ENCODE data around the gene ITPR3. TPM values are rescaled to one million over a fixed set of nuclear protein-coding genes. Genes with fewer than 3 reads are reported as not detected.

Gene ITPR3
- polyA plus RNA-seq, 1 donor (not counting 4 experiments of a cell fraction or from before 2014, with no cell fraction given) = 43.3 TPM

DNA sequence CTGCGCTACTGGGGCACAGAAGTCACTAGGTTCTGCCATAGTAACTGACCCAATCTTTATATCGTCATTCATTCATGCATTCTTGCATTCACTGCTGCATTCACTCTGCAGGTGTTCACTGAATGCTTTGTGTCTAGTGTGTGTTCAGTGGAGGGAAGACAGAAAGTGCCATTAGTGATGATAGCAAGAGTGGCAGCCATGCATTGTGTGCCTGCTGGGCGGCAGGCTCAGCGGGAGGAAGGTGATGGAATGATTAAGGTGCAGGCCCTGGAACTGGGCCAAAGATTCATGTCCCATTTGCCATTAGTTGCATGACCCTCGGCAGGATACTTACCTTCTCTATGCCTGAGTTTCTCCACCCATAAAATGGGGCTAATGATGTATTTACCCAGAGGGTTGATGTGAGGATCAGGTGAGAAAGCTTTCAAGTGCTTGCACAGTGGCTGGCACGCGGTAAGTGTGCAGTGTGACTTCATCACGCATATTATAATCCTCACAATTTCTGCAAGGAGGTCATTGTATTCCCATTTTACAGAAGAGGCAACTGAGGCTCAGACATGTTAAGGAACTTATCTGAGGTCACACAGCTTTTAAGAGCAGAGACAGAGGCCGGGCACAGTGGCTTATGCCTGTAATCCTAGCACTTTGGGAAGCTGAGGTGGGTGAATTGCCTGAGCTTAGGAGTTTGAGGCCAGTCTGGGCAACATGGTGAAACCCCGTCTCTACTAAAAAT lies 40.1 kb downstream of the ITPR3 start:
- Histone ChIP-seq H3K4me3 (ENCODE audit: control insufficient read depth in 2 of 3, extremely low read depth in 1 of 3, insufficient read depth in 2 of 3, low read depth in 1 of 3, low read length in 3 of 3) (no peak overlapping the region), H3K4me1 (ENCODE audit: control insufficient read depth, extremely low read depth, insufficient read depth, low read length) (no peaks in the 10 kb centered on the region), H3K9ac (ENCODE audit: control insufficient read depth, extremely low read depth, insufficient read depth, low read length) (no peak overlapping the region), H4K20me1 (ENCODE audit: control insufficient read depth, extremely low read depth, insufficient read depth, low read length) (peaks cover 4% of the 10 kb centered on the region), H3K27ac (ENCODE audit: control insufficient read depth, insufficient read depth, low read length) (no peak overlapping the region), H2AFZ (ENCODE audit: control insufficient read depth, low read length) (no peak overlapping the region), H3K4me2 (ENCODE audit: control insufficient read depth, extremely low read depth, insufficient read depth, low read depth, low read length) (no peak overlapping the region), H3K9me3 (ENCODE audit: control insufficient read depth, low read depth, low read length) (no peaks in the 10 kb centered on the region), H3K79me2 (ENCODE audit: control insufficient read depth, insufficient read depth, low read length) (peaks cover 4% of the 10 kb centered on the region), H3K27me3 (ENCODE audit: control insufficient read depth, extremely low read depth, insufficient read depth, low read length) (no peaks in the 10 kb centered on the region), H3K36me3 (ENCODE audit: control insufficient read depth in 2 of 2, extremely low read depth in 1 of 2, insufficient read depth in 2 of 2, low read length in 2 of 2) (peaks cover 44 to 60% of the 10 kb centered on the region in 2 experiments), H3K9me1 (ENCODE audit: control insufficient read depth, extremely low read depth, insufficient read depth, low read length) (no peaks in the 10 kb centered on the region)
- FAIRE-seq = no peak
- DNase-seq (ENCODE audit: low read depth, low spot score) = no peak
- dilution Hi-C loops (cut with MboI; ENCODE audit: extremely low pct_ligation_motif_present, low sequenced_read_pairs) = no loop called here
- TF ChIP-seq EZH2 (IDR thresholded peaks at IDR 0.05; ENCODE audit: low read length) = no peak
- TF ChIP-seq, protein P1, sequence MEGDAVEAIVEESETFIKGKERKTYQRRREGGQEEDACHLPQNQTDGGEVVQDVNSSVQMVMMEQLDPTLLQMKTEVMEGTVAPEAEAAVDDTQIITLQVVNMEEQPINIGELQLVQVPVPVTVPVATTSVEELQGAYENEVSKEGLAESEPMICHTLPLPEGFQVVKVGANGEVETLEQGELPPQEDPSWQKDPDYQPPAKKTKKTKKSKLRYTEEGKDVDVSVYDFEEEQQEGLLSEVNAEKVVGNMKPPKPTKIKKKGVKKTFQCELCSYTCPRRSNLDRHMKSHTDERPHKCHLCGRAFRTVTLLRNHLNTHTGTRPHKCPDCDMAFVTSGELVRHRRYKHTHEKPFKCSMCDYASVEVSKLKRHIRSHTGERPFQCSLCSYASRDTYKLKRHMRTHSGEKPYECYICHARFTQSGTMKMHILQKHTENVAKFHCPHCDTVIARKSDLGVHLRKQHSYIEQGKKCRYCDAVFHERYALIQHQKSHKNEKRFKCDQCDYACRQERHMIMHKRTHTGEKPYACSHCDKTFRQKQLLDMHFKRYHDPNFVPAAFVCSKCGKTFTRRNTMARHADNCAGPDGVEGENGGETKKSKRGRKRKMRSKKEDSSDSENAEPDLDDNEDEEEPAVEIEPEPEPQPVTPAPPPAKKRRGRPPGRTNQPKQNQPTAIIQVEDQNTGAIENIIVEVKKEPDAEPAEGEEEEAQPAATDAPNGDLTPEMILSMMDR (optimal IDR thresholded peaks at IDR 0.05 in 1 of 3, IDR thresholded peaks at IDR 0.05 in 1 of 3, conservative IDR thresholded peaks at IDR 0.05 in 1 of 3; ENCODE audit: extremely low read depth in 1 of 3, insufficient read depth in 2 of 3, low read length in 3 of 3) = no peak

DNA sequence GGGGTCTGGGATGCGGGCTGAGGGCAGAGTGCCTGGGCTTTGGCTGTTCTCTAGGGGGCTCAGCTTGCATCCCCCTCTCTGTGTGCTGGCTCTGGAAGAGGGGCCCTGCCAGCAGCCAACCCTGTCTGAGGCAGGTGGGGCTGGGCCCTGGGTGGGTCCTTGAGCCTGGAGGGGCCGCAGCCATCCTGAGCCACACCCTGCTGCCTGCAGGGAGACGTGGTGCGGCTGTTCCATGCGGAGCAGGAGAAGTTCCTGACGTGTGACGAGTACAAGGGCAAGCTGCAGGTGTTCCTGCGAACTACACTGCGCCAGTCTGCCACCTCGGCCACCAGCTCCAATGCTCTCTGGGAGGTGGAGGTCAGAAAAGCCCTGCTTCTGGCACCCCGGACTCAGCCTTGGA lies 41.2 kb downstream of the ITPR3 start:
- Histone ChIP-seq H3K4me2 (ENCODE audit: control insufficient read depth, extremely low read depth, insufficient read depth, low read depth, low read length) (no peak overlapping the region), H3K9me1 (ENCODE audit: control insufficient read depth, extremely low read depth, insufficient read depth, low read length) (no peaks in the 10 kb centered on the region), H2AFZ (ENCODE audit: control insufficient read depth, low read length) (no peak overlapping the region), H3K27me3 (ENCODE audit: control insufficient read depth, extremely low read depth, insufficient read depth, low read length) (no peaks in the 10 kb centered on the region), H3K9me3 (ENCODE audit: control insufficient read depth, low read depth, low read length) (no peaks in the 10 kb centered on the region), H3K4me1 (ENCODE audit: control insufficient read depth, extremely low read depth, insufficient read depth, low read length) (no peaks in the 10 kb centered on the region), H3K4me3 (ENCODE audit: control insufficient read depth in 2 of 3, extremely low read depth in 1 of 3, insufficient read depth in 2 of 3, low read depth in 1 of 3, low read length in 3 of 3) (no peak overlapping the region), H3K27ac (ENCODE audit: control insufficient read depth, insufficient read depth, low read length) (no peak overlapping the region), H3K36me3 (ENCODE audit: control insufficient read depth in 2 of 2, extremely low read depth in 1 of 2, insufficient read depth in 2 of 2, low read length in 2 of 2) (peaks cover 41 to 56% of the 10 kb centered on the region in 2 experiments), H3K9ac (ENCODE audit: control insufficient read depth, extremely low read depth, insufficient read depth, low read length) (no peak overlapping the region), H3K79me2 (ENCODE audit: control insufficient read depth, insufficient read depth, low read length) (peaks cover 4% of the 10 kb centered on the region), H4K20me1 (ENCODE audit: control insufficient read depth, extremely low read depth, insufficient read depth, low read length) (no peaks in the 10 kb centered on the region)
- dilution Hi-C loops (cut with MboI; ENCODE audit: extremely low pct_ligation_motif_present, low sequenced_read_pairs) = no loop called here
- no peak for TF ChIP-seq EZH2 (IDR thresholded peaks at IDR 0.05; ENCODE audit: low read length)
- TF ChIP-seq, protein P1 (optimal IDR thresholded peaks at IDR 0.05 in 1 of 3, IDR thresholded peaks at IDR 0.05 in 1 of 3, conservative IDR thresholded peaks at IDR 0.05 in 1 of 3; ENCODE audit: extremely low read depth in 1 of 3, insufficient read depth in 2 of 3, low read length in 3 of 3) = no peak
- DNase-seq (ENCODE audit: low read depth, low spot score) (no peak), FAIRE-seq (no peak)

Measured in keratinocyte (primary cell).